Kidney epithelial cell (primary cell): ENCODE data around the gene FMNL2. TPM values are rescaled to one million over a fixed set of nuclear protein-coding genes. Genes with fewer than 3 reads are reported as not detected.

Experiments used
- DNase-seq: peaks from one replicate; pipeline ENCODE4 v3.0.0-alpha.2; 2010; ENCODE audit warnings: low read depth
- H3K27me3 ChIP-seq: 2 replicates; pipeline ENCODE4 v1.6.0; 2011; ENCODE audit warnings: low read length; ENCODE audit not compliant: control insufficient read depth, insufficient read depth
- H3K36me3 ChIP-seq: 2 replicates; pipeline ENCODE4 v1.5.1; 2011; ENCODE audit warnings: low read length; ENCODE audit not compliant: control insufficient read depth, insufficient read depth
- H3K4me3 ChIP-seq: 2 replicates; pipeline ENCODE4 v1.5.1; 2011; ENCODE audit warnings: low read depth, mild to moderate bottlenecking, control low read depth, low read length
- CTCF ChIP-seq: IDR thresholded peaks from 2 replicates; pipeline ENCODE4 v1.5.1; 2011; ENCODE audit warnings: mild to moderate bottlenecking, moderate library complexity, low read length, control low read depth, inconsistent platforms; ENCODE audit not compliant: insufficient read depth, poor library complexity, severe bottlenecking
- total RNA-seq: library from RNA; depleted of rRNA; stranded (reverse); fragments of >200 nt; gene quantifications from 2 replicates; pipeline ENCODE4 v1.2.3, GENCODE V29; 2015

FMNL2 gene
- total RNA-seq, 1 donor from 2014 or later = 68.0 TPM

GRCh38 chr2:152651834-152652233, 316.9 kb downstream of the FMNL2 start:
- Histone ChIP-seq H3K4me3 (no peak overlapping the region), H3K27me3 (no peaks in the 10 kb centered on the region), H3K36me3 (peaks cover 3% of the 10 kb centered on the region)
- no peak for TF ChIP-seq CTCF
- DNase-seq = no peak

DNA sequence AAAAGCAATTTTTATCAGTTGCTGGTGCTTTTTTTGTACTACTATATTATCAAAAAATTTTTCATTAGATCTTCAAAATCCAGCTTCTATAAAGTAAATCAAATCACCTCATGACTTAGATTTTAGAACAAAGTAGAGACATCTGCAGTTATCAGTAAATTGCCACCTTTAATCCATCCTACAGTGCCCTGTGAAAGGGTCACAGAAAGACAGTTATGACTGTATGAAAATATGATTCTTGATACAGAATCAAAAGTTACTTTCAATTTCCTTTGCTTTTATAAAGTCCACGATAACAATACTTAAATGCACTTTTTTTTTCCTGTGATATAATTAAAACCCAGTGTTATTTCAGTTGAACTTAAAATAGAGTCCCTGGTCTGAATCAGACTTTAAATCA, 320.9 kb downstream of the FMNL2 start:
- TF ChIP-seq CTCF = no peak
- H3K4me3 ChIP-seq = no peak overlapping the region
- peaks cover 1% of the 10 kb centered on the region for H3K36me3 ChIP-seq
- H3K27me3 ChIP-seq = no peaks in the 10 kb centered on the region
- DNase-seq = no peak

- TF ChIP-seq CTCF = no peak
- peak; percentile 21 for DNase-seq
- Histone ChIP-seq H3K36me3 (peaks cover under 1% of the 10 kb centered on the region), H3K4me3 (no peak overlapping the region), H3K27me3 (no peaks in the 10 kb centered on the region)
These were observed 322.1 kb downstream of the FMNL2 start for GRCh38 chr2:152657043-152657442.

DNA sequence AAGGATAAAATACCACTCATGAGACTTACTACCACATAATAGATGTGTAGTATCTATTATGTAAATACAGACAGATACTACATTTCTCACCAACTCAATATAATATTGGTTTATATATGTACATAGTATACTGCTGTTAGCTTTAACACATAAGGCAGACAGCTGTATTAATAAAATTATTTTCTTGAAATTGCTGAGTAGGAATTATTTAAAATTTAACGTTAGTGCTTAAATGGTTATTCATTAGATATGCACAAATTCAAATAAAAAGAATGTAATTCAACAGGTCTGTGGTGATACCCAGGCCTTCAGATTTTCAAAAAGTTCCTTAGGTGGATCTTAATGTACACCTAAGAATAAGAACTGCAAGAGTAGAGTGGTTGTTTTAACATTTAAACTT, 323.2 kb downstream of the FMNL2 start:
- Histone ChIP-seq H3K27me3 (no peaks in the 10 kb centered on the region), H3K36me3 (no peaks in the 10 kb centered on the region), H3K4me3 (no peak overlapping the region)
- no peak for DNase-seq
- TF ChIP-seq CTCF = no peak

DNA sequence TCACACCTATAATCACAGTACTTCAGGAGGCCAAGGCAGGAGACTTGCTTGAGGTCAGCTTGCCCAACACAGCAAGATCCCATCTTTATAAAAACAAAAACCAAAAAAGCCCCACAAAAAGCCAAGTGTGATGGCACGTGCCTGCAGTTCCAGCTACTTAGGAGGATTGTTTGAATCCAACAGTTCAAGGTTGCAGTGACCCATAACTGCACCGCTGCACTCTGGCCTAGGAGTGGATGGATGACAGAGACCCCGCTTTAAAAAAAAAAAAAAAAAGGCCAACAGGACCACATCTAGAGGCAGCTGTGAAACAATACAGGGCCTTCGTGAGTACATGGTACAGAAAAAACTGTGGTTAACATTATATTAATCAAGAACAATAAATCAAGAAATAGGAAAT, 326.1 kb downstream of the FMNL2 start:
- no peak for TF ChIP-seq CTCF
- no peaks in the 10 kb centered on the region for H3K27me3 ChIP-seq
- no peak overlapping the region for H3K4me3 ChIP-seq
- no peak for DNase-seq
- H3K36me3 ChIP-seq = no peaks in the 10 kb centered on the region

GRCh38 chr2:152664725-152665124, 329.8 kb downstream of the FMNL2 start:
- DNase-seq = no peak
- no peak for TF ChIP-seq CTCF
- no peaks in the 10 kb centered on the region for H3K27me3 ChIP-seq
- H3K36me3 ChIP-seq = peaks cover 1% of the 10 kb centered on the region
- no peak overlapping the region for H3K4me3 ChIP-seq
